Activated CD8-positive, alpha-beta memory T cell treated with anti-CD3 and anti-CD28 coated beads for 48 hours (primary cell): ENCODE results near the gene NEURL1.
"Not testable (repeated sequence)": the region's sequence is repeated elsewhere in the genome, so short reads cannot be mapped to it uniquely, and the experiment has no call there.

Experiments
- DNase-seq, 3 experiments: peaks; one replicate each; pipeline ENCODE4 v3.0.0-alpha.2; 2020; ENCODE audit warnings: low read depth in 2 of 3, low spot score in 2 of 3

NEURL1 gene

GRCh38 chr10:103603382-103603781 lies 109.9 kb downstream of the NEURL1 start:
- DNase-seq, result no peak

DNA sequence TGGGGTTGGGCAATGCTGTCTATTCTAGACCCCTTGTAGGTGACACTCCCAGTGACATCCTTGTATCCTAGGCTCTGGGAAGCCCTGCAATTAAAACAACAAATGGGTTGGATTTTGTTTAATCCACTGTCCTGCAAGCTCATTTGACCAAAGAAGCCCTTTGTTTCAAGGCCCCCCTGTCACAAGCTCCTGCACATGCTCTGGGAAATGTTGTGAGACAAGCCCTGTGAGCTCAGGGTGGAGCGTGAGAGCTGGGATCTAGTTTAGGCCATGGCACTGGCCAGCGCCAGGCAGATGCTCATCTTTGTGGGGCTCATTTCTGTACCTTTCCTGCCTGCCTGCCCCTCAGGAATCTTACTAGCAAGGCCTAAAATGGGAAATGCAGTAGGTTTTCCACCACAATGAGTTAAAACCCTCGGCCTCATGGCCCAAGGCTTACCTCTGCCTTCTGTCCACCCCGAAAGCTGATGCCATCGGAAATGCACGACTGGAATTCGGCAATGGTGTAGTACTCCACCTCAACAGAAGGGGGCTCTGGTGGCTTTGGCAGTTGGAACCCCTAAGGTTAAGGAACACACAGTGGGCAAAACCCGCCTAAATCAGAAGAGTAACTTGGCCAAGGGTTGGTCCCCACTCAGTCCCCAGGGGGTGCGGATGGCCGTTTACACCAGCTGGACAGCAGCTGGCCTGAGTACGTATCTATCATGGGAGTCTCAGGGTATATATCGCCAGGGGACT lies 112.0 kb downstream of the NEURL1 start:
- DNase-seq, result peak in 2 of 3 experiments; percentile 15 to 17

GRCh38 chr10:103606097-103606438 lies 112.6 kb downstream of the NEURL1 start:
- not testable (repeated sequence) for DNase-seq

- DNase-seq, result not testable (repeated sequence)
Observed at GRCh38 chr10:103607051-103607450, 113.5 kb downstream of the NEURL1 start.

- DNase-seq, result not testable (repeated sequence)
Observed at GRCh38 chr10:103608056-103608455, 114.6 kb downstream of the NEURL1 start.

- DNase-seq, result no peak
Observed at GRCh38 chr10:103609231-103610082, 116.0 kb downstream of the NEURL1 start.

DNA sequence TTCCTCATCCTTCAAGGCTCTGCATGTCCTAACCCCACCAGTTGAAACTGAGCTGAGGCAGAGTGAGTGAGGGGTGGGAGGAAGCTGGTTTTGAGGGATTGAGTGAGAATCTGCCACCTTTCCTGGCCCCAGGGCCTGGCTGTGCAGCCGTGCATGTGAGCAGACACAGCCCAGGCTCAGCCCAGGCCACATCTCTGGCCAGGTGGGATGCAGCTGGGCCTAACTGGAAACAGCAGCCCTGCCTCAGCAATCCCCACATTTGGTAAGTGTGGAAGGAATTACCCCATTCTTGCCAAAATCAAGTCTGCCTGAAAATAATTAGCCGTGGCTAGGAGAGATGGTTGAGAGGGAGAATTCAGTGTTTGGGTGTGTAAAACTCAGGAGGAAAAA lies 116.6 kb downstream of the NEURL1 start:
- no peak for DNase-seq

- no peak for DNase-seq
Observed at GRCh38 chr10:103610921-103611511, 117.5 kb downstream of the NEURL1 start.

DNA sequence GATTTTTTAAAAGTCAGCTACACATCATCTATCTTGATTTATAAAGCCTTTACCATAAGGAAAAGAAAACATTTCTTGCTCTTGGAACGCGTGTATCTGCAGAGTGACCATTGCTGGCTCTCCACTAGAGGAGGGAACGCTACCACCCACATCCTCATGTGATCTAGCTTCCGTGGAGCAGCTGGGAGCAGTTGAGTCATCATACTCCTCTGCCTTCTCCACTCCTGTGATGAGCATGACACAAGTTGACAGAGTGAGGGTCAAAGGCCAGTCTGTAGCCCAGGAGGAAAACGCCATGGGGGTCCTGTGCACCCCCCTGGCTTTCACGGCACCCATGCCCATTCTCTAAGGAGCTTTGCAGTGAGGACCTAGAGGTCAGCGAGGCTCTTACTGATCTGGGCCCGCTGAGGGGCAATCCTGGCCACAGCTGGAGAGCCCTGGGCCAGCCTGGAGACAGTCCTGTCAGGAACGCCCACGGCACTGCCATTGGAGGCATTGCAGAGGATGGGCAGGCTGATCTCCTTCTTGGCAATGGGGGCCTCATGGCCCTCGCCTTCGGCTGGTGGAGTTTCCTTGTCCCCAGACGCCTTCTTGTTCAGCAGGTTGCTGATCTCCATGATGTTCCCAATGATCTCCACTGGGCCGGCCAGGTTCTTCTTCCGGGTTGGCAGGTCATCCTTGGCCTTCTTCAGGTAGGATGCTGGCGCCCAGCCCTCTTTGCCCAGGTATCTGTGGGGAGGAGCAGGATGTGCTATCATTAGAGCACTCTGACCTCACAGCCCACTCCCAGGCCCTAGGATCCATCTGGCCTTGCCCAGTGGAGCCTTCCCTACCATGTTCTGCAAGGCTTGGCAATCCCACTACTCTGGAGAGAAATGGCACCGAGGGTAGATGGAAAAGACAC lies 119.2 kb downstream of the NEURL1 start:
- DNase-seq, result no peak

DNA sequence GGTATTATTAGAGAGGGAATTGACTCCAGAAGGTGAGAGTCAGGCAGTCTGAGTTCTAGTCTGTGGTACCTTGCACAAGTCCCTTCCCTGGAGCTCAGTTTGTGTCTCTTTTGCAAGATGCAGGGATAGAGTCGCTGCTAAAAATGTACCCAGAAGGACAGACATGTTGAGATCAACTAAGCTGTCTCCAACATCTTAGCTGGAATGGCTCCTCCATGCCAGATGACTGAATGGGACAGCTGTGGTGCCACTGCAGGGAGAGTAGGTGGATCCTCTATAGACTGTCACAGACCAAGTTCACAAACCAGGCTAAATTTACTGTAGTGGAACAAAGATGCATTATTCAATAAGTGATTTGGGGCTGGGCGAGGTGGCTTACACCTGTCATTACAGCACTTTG lies 120.1 kb downstream of the NEURL1 start:
- DNase-seq, result no peak

GRCh38 chr10:103614306-103615158 lies 121.0 kb downstream of the NEURL1 start:
- no peak for DNase-seq

DNA sequence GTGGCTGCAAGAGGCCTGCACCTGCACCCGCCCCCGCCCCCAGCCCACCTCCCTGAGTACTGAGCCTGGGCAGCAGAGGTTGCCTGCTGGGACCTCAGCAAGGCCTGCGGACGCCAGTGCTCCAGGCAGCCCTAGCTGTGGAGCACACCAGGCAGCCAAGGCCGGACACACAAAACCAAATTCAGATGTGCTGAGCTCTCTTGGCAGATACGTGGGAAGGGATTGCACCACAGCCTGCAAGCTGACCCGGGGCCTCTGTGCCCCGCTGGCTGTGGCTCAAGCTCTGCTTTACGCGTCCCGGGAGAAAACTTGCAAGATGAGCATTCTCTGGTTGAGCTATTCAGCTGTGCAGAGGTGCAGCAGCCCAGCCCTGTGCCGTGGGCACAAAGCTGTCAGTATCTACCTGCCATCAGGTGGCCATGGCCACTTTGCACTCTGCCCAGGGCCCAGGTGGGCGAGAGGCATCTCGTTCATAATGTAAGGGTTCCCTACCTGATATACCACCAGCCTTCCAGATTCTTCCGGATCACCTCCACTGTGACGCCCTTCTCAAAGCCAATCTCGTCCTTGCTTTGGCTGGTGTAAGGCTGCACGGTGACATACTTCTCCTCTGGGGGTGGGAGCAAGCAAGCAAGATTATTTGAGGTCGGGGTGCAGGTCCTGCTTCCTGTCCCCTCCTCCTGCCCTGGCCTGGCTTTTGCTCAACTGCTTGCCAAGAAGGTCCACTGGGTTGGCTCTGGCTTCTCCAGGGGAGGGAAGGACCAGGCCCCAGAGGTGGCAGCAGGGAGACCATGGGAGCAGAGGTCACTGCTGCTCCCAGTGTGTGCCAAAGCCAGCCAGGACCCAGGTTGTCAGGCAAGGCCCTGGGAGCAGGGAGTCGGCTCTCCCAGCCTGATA lies 123.4 kb downstream of the NEURL1 start:
- DNase-seq, result no peak

- DNase-seq, result no peak
Observed at GRCh38 chr10:103617602-103618385, 124.3 kb downstream of the NEURL1 start.

GRCh38 chr10:103618575-103619423 lies 125.3 kb downstream of the NEURL1 start:
- DNase-seq, result no peak

DNA sequence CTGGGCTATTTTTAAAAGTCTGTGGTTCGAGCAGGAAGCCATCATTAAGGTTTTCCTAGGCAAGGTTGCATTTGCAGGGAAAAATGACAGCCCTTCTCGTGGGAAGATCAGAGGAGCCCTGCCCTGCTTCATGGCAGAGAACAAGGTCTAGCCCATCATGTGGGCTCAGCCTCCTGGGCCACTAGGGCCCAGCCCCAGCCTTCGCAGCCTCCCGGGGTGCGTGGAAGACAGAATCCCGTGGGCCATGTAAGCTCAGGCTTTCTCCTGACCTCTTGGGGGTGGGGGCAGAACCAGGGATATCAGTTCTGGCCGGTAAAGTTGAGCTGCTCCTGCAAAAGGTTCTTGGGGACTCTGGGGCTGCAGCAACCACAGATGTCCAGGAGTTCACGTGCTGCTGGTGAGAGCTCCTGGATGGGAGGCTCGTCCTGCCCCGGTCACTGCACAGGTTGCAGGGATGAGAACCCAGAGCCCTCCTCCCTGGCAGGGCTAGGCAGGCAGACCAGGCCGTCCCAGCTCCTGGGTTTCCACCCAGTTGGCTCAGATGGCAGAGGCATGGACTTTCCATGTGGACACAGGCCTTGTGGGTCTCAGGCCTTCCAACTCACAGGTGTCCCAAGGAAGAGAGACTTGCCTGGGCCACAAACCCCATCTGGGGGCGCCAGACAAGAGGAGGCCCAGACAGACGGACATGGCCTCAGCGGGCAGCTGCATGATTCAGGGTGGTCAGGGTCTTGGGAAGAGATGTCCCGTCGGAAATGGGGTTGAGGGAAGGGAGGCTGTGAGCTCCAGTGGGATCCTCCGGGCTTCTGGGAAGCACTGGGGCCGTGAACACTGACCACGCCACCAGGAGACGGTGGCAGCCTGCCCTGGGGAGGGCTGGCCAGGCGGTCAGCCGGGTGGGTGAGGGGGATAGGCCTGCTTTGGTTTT lies 126.2 kb downstream of the NEURL1 start:
- no peak for DNase-seq

DNA sequence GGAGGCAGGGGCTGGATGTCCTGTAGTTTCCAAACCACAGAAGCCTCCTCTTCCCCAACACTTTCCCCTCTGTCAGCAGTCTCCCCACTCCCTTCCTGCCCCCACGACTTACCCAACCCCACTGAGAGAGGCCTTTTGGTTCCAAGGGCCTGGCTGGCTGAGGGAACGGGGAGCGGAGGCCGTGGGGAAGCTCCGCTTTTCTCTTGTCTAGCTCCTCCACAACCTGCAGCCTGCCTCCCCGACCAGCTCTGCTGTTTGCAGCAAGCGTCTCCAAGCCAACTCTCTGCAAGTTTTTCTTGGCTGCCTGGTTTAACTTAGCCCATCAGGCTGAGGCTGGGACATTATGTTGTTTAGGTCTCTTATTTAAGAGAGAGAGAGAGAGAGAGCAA lies 126.8 kb downstream of the NEURL1 start:
- no peak for DNase-seq
